Measurements from ENCODE around the gene CNNM1.

CNNM1 gene

GRCh38 chr10:99315853-99316252 lies 13.3 kb upstream of the CNNM1 start:
- Histone ChIP-seq H3K4me3 (ENCODE audit: low read depth in 1 of 2, low read length in 2 of 2) (no peak overlapping the region), H3K27me3 (ENCODE audit: low read depth, low read length) (no peaks in the 10 kb centered on the region), H3K9me3 (ENCODE audit: control insufficient read depth in 1 of 2, low read length in 2 of 2) (no peaks in the 10 kb centered on the region), H3K4me1 (ENCODE audit: control insufficient read depth in 1 of 2, insufficient read depth in 2 of 2, low read length in 2 of 2) (no peaks in the 10 kb centered on the region), H3K36me3 (ENCODE audit: control insufficient read depth in 1 of 2, insufficient read depth in 2 of 2, low read length in 2 of 2) (no peaks in the 10 kb centered on the region), H3K27ac (ENCODE audit: low read length) (no peak overlapping the region)

DNA sequence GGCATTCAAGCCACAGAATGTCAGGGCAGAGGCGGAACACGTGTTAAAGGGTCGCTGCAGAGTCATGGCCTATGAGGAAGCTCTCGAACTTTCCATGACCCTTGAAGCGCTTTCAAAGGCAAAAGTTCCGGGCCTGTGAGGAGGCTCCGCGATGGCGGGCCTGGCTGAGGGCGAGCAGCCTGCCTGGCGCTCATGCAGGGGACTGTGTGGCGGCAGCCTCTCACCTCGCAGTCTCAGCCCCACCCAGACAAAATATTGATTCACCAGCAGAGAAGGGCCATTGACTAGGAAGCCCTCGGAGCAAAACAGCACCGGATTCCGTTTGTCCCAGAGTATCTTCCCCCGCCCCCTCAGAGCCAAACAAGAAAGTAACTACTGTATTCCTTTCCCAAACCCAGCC lies 12.8 kb upstream of the CNNM1 start:
- no peaks in the 10 kb centered on the region for H3K4me1 ChIP-seq (ENCODE audit: control insufficient read depth in 1 of 2, insufficient read depth in 2 of 2, low read length in 2 of 2)

GRCh38 chr10:99318048-99318447 lies 11.1 kb upstream of the CNNM1 start:
- H3K4me1 ChIP-seq (ENCODE audit: control insufficient read depth in 1 of 2, insufficient read depth in 2 of 2, low read length in 2 of 2) = no peaks in the 10 kb centered on the region
- no peak overlapping the region for H3K27ac ChIP-seq (ENCODE audit: low read length)

More for the DNA sequence above, 12.8 kb upstream of the CNNM1 start:
- Histone ChIP-seq H3K27ac (ENCODE audit: low read length) (no peak overlapping the region), H3K9me3 (ENCODE audit: control insufficient read depth in 1 of 2, low read length in 2 of 2) (no peaks in the 10 kb centered on the region), H3K4me3 (ENCODE audit: low read depth in 1 of 2, low read length in 2 of 2) (no peak overlapping the region), H3K27me3 (ENCODE audit: low read depth, low read length) (no peaks in the 10 kb centered on the region), H3K36me3 (ENCODE audit: control insufficient read depth in 1 of 2, insufficient read depth in 2 of 2, low read length in 2 of 2) (no peaks in the 10 kb centered on the region)

GRCh38 chr10:99318475-99318874 lies 10.7 kb upstream of the CNNM1 start:
- no peak overlapping the region for H3K27ac ChIP-seq (ENCODE audit: low read length)
- H3K27me3 ChIP-seq (ENCODE audit: low read depth, low read length) = no peaks in the 10 kb centered on the region

More at GRCh38 chr10:99318048-99318447, 11.1 kb upstream of the CNNM1 start:
- Histone ChIP-seq H3K36me3 (ENCODE audit: control insufficient read depth in 1 of 2, insufficient read depth in 2 of 2, low read length in 2 of 2) (no peaks in the 10 kb centered on the region), H3K4me3 (ENCODE audit: low read depth in 1 of 2, low read length in 2 of 2) (no peak overlapping the region), H3K27me3 (ENCODE audit: low read depth, low read length) (no peaks in the 10 kb centered on the region), H3K9me3 (ENCODE audit: control insufficient read depth in 1 of 2, low read length in 2 of 2) (no peaks in the 10 kb centered on the region)

DNA sequence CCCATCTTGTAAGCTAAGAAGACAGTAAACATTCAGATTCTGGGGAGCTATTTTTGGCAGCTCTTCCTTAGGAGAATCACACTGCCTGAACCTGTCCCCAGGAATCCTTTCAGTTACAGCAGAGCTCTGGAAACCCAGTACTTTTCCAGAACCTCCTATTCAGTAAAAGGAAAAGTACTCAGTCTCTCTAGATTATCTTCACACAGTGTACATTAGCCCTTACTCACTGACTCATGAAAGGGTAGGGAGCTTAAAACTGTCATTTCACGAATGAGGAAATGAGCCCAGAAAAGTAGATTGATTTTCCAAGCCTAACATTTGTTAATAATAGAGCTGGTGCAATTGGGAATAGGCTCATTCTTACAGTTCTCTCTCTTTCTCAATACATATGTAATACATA lies 3.9 kb upstream of the CNNM1 start:
- Histone ChIP-seq H3K36me3 (ENCODE audit: control insufficient read depth in 1 of 2, insufficient read depth in 2 of 2, low read length in 2 of 2) (no peaks in the 10 kb centered on the region), H3K27ac (ENCODE audit: low read length) (no peak overlapping the region), H3K27me3 (ENCODE audit: low read depth, low read length) (no peaks in the 10 kb centered on the region), H3K4me3 (ENCODE audit: low read depth in 1 of 2, low read length in 2 of 2) (no peak overlapping the region), H3K9me3 (ENCODE audit: control insufficient read depth in 1 of 2, low read length in 2 of 2) (no peaks in the 10 kb centered on the region), H3K4me1 (ENCODE audit: control insufficient read depth in 1 of 2, insufficient read depth in 2 of 2, low read length in 2 of 2) (peaks cover 0 to 15% of the 10 kb centered on the region in 2 donors)

More at GRCh38 chr10:99318475-99318874, 10.7 kb upstream of the CNNM1 start:
- Histone ChIP-seq H3K36me3 (ENCODE audit: control insufficient read depth in 1 of 2, insufficient read depth in 2 of 2, low read length in 2 of 2) (no peaks in the 10 kb centered on the region), H3K9me3 (ENCODE audit: control insufficient read depth in 1 of 2, low read length in 2 of 2) (no peaks in the 10 kb centered on the region), H3K4me1 (ENCODE audit: control insufficient read depth in 1 of 2, insufficient read depth in 2 of 2, low read length in 2 of 2) (no peaks in the 10 kb centered on the region), H3K4me3 (ENCODE audit: low read depth in 1 of 2, low read length in 2 of 2) (no peak overlapping the region)

DNA sequence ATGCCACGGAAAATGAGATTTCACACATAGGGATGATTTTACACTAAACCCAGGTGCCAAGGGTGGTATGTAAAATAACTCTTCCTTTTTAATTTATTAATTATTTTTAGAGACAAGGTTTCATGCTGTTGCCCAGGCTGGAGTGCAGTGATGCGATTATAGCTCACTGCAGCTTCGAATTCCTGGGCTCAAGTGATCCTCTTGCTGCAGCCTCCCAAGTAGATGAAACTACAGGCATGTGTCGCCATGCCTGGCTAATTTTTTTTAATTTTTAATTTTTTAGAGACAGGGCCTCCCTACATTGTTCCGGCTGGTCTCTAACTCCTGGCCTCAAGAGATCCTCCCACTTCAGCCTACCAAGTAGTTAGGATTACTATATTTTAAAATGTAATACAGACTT lies 2.3 kb upstream of the CNNM1 start:
- H3K9me3 ChIP-seq (ENCODE audit: control insufficient read depth in 1 of 2, low read length in 2 of 2) = no peaks in the 10 kb centered on the region
- no peak overlapping the region for H3K4me3 ChIP-seq (ENCODE audit: low read depth in 1 of 2, low read length in 2 of 2)
- H3K27me3 ChIP-seq (ENCODE audit: low read depth, low read length) = no peaks in the 10 kb centered on the region
- H3K4me1 ChIP-seq (ENCODE audit: control insufficient read depth in 1 of 2, insufficient read depth in 2 of 2, low read length in 2 of 2) = peaks cover 0 to 25% of the 10 kb centered on the region in 2 donors
- no peaks in the 10 kb centered on the region for H3K36me3 ChIP-seq (ENCODE audit: control insufficient read depth in 1 of 2, insufficient read depth in 2 of 2, low read length in 2 of 2)
- no peak overlapping the region for H3K27ac ChIP-seq (ENCODE audit: low read length)

DNA sequence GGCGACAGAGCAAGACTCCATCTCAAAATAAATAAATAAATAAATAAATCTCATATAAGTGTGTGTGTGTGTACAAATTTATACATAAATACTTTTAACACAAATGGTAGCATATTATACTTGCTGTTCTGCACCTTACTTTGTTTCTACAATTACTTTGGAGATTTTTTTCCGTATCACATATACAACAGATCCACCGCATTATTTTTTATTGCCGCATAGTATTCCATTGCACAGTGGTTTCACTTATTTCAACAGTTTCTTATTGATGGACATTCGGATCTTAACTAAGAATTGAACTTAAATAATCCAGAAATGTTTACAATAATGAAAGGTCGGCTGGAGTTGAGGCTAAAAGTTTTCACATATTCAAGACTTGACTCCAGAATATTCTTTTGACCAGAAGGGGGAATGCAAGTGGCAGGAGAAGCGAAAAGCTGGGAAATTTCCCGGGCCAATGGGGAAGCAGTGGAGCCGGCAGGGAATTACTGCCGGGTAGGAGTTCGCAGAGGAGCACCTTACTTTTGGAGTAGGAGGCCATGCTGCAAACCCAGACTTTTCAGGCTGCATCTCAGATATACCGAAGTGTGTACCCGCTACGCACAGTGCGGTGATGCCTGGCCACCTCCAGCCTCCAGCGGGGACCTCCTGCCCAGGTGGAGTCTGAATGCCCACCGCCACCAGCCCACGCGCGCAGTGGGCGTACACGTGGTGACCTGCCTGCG lies 415 bp upstream of the CNNM1 start:
- Histone ChIP-seq H3K27ac (ENCODE audit: low read length) (no peak overlapping the region), H3K27me3 (ENCODE audit: low read depth, low read length) (no peaks in the 10 kb centered on the region), H3K4me3 (ENCODE audit: low read depth in 1 of 2, low read length in 2 of 2) (peak overlapping the region; percentile 49 to 93), H3K9me3 (ENCODE audit: control insufficient read depth in 1 of 2, low read length in 2 of 2) (no peaks in the 10 kb centered on the region), H3K4me1 (ENCODE audit: control insufficient read depth in 1 of 2, insufficient read depth in 2 of 2, low read length in 2 of 2) (peaks cover 0 to 25% of the 10 kb centered on the region in 2 donors), H3K36me3 (ENCODE audit: control insufficient read depth in 1 of 2, insufficient read depth in 2 of 2, low read length in 2 of 2) (no peaks in the 10 kb centered on the region)

- Histone ChIP-seq H3K27me3 (ENCODE audit: low read depth, low read length) (no peaks in the 10 kb centered on the region), H3K9me3 (ENCODE audit: control insufficient read depth in 1 of 2, low read length in 2 of 2) (no peaks in the 10 kb centered on the region), H3K4me1 (ENCODE audit: control insufficient read depth in 1 of 2, insufficient read depth in 2 of 2, low read length in 2 of 2) (peaks cover 0 to 25% of the 10 kb centered on the region in 2 donors), H3K4me3 (ENCODE audit: low read depth in 1 of 2, low read length in 2 of 2) (peak overlapping the region; percentile 49 to 93), H3K36me3 (ENCODE audit: control insufficient read depth in 1 of 2, insufficient read depth in 2 of 2, low read length in 2 of 2) (no peaks in the 10 kb centered on the region), H3K27ac (ENCODE audit: low read length) (no peak overlapping the region)
Observed at GRCh38 chr10:99329554-99330346, 594 bp downstream of the CNNM1 start.

DNA sequence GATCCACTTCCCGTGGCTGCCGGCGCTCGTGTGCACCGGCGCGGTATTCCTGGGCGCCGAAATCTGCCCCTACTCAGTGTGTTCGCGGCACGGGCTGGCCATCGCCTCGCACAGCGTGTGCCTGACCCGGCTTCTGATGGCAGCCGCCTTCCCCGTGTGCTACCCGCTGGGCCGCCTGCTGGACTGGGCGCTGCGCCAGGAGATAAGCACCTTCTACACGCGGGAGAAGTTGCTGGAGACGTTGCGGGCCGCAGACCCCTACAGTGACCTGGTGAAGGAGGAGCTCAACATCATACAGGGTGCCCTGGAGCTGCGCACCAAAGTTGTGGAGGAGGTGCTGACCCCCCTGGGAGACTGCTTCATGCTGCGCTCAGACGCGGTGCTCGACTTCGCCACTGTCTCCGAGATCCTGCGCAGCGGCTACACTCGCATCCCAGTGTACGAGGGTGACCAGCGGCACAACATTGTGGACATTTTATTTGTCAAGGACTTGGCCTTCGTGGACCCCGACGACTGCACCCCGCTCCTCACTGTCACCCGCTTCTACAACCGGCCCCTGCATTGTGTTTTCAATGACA lies 1.3 kb downstream of the CNNM1 start:
- Histone ChIP-seq H3K27ac (ENCODE audit: low read length) (no peak overlapping the region), H3K9me3 (ENCODE audit: control insufficient read depth in 1 of 2, low read length in 2 of 2) (no peaks in the 10 kb centered on the region), H3K4me1 (ENCODE audit: control insufficient read depth in 1 of 2, insufficient read depth in 2 of 2, low read length in 2 of 2) (peaks cover 0 to 25% of the 10 kb centered on the region in 2 donors), H3K4me3 (ENCODE audit: low read depth in 1 of 2, low read length in 2 of 2) (peak overlapping the region; percentile 33 to 93), H3K36me3 (ENCODE audit: control insufficient read depth in 1 of 2, insufficient read depth in 2 of 2, low read length in 2 of 2) (no peaks in the 10 kb centered on the region), H3K27me3 (ENCODE audit: low read depth, low read length) (no peaks in the 10 kb centered on the region)

DNA sequence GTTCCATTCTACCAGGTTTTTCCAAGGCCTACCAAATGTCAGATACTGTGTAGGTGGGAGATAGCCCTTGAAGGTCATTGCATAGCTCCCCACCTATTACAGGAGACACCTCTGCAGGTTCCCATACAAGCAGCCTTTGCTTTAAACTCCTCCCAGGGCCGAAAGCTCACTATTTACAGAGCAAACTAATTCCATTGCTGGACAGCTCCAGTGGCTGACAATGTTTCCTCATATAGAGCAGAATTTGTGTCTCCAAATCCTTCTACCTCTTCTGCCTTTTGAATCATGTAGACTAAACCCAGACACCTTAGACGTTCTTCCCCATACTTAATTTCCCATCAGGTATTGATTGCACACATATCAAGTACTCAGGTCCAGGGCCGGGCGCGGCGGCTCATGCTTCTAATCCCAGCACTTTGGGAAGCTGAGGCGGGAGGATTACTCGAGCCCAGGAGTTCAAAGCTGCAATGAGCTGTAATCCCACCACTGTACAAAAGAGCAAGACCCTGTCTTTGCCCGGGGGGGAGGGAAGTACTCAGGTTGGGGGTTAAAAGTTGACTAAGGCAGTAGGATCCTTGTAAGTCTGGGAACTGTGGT lies 2.1 kb downstream of the CNNM1 start:
- Histone ChIP-seq H3K27me3 (ENCODE audit: low read depth, low read length) (no peaks in the 10 kb centered on the region), H3K4me1 (ENCODE audit: control insufficient read depth in 1 of 2, insufficient read depth in 2 of 2, low read length in 2 of 2) (peaks cover 0 to 25% of the 10 kb centered on the region in 2 donors), H3K36me3 (ENCODE audit: control insufficient read depth in 1 of 2, insufficient read depth in 2 of 2, low read length in 2 of 2) (no peaks in the 10 kb centered on the region), H3K4me3 (ENCODE audit: low read depth in 1 of 2, low read length in 2 of 2) (no peak overlapping the region), H3K27ac (ENCODE audit: low read length) (no peak overlapping the region), H3K9me3 (ENCODE audit: control insufficient read depth in 1 of 2, low read length in 2 of 2) (no peaks in the 10 kb centered on the region)

DNA sequence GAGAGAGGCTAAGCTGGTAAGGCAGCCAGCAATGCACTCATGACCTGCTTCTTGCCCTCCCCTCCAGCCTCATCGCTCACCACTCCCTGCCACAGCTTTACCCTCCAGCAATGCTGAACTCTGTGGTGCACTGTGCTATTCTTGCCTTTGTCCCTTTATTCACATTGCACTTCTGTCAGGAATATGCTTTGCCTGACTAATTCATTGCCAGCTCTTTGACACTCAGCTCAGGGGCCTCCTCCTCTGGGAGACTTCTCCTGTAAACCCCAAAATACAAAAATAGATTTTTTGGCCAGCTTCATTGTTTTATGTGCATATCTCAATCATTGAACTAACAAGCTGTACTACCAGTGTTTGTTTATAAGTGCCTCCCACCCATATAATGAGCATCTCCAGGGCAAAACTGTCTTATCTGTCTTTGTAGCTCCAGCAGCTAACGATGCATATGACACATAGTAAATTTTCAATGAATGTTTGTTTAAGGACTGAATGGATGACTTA lies 8.2 kb downstream of the CNNM1 start:
- Histone ChIP-seq H3K9me3 (ENCODE audit: control insufficient read depth in 1 of 2, low read length in 2 of 2) (no peaks in the 10 kb centered on the region), H3K4me1 (ENCODE audit: control insufficient read depth in 1 of 2, insufficient read depth in 2 of 2, low read length in 2 of 2) (no peaks in the 10 kb centered on the region), H3K27ac (ENCODE audit: low read length) (no peak overlapping the region), H3K4me3 (ENCODE audit: low read depth in 1 of 2, low read length in 2 of 2) (no peak overlapping the region), H3K36me3 (ENCODE audit: control insufficient read depth in 1 of 2, insufficient read depth in 2 of 2, low read length in 2 of 2) (no peaks in the 10 kb centered on the region), H3K27me3 (ENCODE audit: low read depth, low read length) (no peaks in the 10 kb centered on the region)
